Coronary artery (tissue), 2 donors: Measurements from ENCODE around the gene EMP1.

ENCODE experiments used
- DNase-seq: peaks from one replicate; pipeline ENCODE4 v3.0.0-alpha.2; 2017; ENCODE audit warnings: low spot score
- H3K27ac ChIP-seq, 2 donors: fragments of 200-600 bp; sonication (generic); one replicate each; pipeline ENCODE4 v1.5.1; 2016 to 2019
- H3K4me3 ChIP-seq: fragments of 200-600 bp; sonication (generic); 2 replicates; pipeline ENCODE4 v1.5.1; 2016; ENCODE audit warnings: mild to moderate bottlenecking, moderate library complexity
- TF ChIP-seq, protein P1 (sequence below): fragments of 200-600 bp; sonication (generic); IDR thresholded peaks from one replicate; pipeline ENCODE4 v1.5.1; 2019; ENCODE audit warnings: antibody characterized with exemption

EMP1 gene

GRCh38 chr12:13220838-13221237, 24.3 kb downstream of the EMP1 start:
- no peak overlapping the region for H3K4me3 ChIP-seq

GRCh38 chr12:13222076-13222475, 25.6 kb downstream of the EMP1 start:
- TF ChIP-seq, protein P1, sequence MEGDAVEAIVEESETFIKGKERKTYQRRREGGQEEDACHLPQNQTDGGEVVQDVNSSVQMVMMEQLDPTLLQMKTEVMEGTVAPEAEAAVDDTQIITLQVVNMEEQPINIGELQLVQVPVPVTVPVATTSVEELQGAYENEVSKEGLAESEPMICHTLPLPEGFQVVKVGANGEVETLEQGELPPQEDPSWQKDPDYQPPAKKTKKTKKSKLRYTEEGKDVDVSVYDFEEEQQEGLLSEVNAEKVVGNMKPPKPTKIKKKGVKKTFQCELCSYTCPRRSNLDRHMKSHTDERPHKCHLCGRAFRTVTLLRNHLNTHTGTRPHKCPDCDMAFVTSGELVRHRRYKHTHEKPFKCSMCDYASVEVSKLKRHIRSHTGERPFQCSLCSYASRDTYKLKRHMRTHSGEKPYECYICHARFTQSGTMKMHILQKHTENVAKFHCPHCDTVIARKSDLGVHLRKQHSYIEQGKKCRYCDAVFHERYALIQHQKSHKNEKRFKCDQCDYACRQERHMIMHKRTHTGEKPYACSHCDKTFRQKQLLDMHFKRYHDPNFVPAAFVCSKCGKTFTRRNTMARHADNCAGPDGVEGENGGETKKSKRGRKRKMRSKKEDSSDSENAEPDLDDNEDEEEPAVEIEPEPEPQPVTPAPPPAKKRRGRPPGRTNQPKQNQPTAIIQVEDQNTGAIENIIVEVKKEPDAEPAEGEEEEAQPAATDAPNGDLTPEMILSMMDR, result no peak
- H3K4me3 ChIP-seq, result no peak overlapping the region
- peak overlapping the region in 1 of 2 donors; percentile 26 for H3K27ac ChIP-seq
- no peak for DNase-seq

More at GRCh38 chr12:13220838-13221237, 24.3 kb downstream of the EMP1 start:
- no peak overlapping the region for H3K27ac ChIP-seq
- TF ChIP-seq, protein P1, result no peak
- no peak for DNase-seq

- DNase-seq, result no peak
- TF ChIP-seq, protein P1, result no peak
- H3K27ac ChIP-seq, result peak overlapping the region in 1 of 2 donors; percentile 40
Measured at GRCh38 chr12:13223179-13223804, 26.8 kb downstream of the EMP1 start.

DNA sequence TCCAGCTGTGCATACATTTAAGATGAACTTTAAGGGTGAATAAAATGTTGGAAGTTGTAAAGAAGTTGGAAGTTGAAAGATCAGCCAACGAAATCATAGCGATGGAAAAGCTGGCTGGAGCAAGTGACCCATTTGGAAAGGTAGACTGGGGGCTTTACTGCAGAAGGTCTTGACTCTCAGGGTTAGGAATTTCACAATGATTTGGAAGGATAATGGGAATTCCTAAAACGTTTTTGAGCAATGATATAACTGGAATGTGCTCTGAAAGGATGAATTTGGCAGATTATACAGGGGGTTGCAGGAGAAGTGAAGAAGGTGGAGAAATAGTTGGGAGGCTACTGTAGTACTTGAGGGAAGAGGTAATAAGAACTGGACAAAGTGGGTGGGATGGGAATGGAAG, 27.4 kb downstream of the EMP1 start:
- Histone ChIP-seq H3K27ac (no peak overlapping the region), H3K4me3 (no peak overlapping the region)
- TF ChIP-seq, protein P1, result no peak
- DNase-seq, result no peak

More at GRCh38 chr12:13223179-13223804, 26.8 kb downstream of the EMP1 start:
- H3K4me3 ChIP-seq, result no peak overlapping the region

GRCh38 chr12:13227191-13227590, 30.7 kb downstream of the EMP1 start:
- H3K27ac ChIP-seq, result no peak overlapping the region
- H3K4me3 ChIP-seq, result no peak overlapping the region
- DNase-seq, result no peak
- TF ChIP-seq, protein P1, result no peak

- Histone ChIP-seq H3K27ac (no peak overlapping the region), H3K4me3 (no peak overlapping the region)
- DNase-seq, result no peak
- TF ChIP-seq, protein P1, result no peak
Measured at GRCh38 chr12:13228579-13228978, 32.1 kb downstream of the EMP1 start.

GRCh38 chr12:13229504-13229903, 33.0 kb downstream of the EMP1 start:
- TF ChIP-seq, protein P1, result no peak
- Histone ChIP-seq H3K27ac (no peak overlapping the region), H3K4me3 (no peak overlapping the region)
- DNase-seq, result no peak
